Activated naive CD4-positive, alpha-beta T cell treated with anti-CD3 and anti-CD28 coated beads, Interleukin-2, amount 50 U/mL, for 16 hours (primary cell): ENCODE measurements around the gene SARNP.
"Not testable (repeated sequence)": the region's sequence is repeated elsewhere in the genome, so short reads cannot be mapped to it uniquely, and the experiment has no call there.

Source experiments
- DNase-seq: peaks from one replicate; pipeline ENCODE4 v3.0.0-alpha.2; 2020

The SARNP gene

GRCh38 chr12:55817345-55818139 is at the start of gene SARNP, which contains the start of gene ORMDL2:
SARNP (minus strand) TSS chr12:55817724; CDS start chr12:55817701, 23 bp downstream.
ORMDL2 (plus strand) TSS chr12:55818041; CDS start chr12:55819000, 959 bp downstream.
- DNase-seq, result peak; percentile 94

GRCh38 chr12:55866454-55867004 is 49.0 kb upstream of the SARNP start:
- DNase-seq, result not testable (repeated sequence)

GRCh38 chr12:55865327-55865726 is 47.8 kb upstream of the SARNP start:
- DNase-seq, result no peak

GRCh38 chr12:55862931-55863330 is 45.4 kb upstream of the SARNP start:
- DNase-seq, result not testable (repeated sequence)

- DNase-seq, result no peak
Measured at GRCh38 chr12:55862286-55862685, 44.8 kb upstream of the SARNP start.

GRCh38 chr12:55861871-55862270 is 44.3 kb upstream of the SARNP start:
- DNase-seq, result no peak

- no peak for DNase-seq
Measured at GRCh38 chr12:55861396-55861795, 43.9 kb upstream of the SARNP start.

GRCh38 chr12:55852740-55853139 is 35.2 kb upstream of the SARNP start:
- no peak for DNase-seq

GRCh38 chr12:55850893-55851292 is 33.4 kb upstream of the SARNP start:
- no peak for DNase-seq

- DNase-seq, result no peak
Measured at GRCh38 chr12:55850401-55850800, 32.9 kb upstream of the SARNP start.

- DNase-seq, result no peak
Measured at GRCh38 chr12:55849616-55850343, 32.3 kb upstream of the SARNP start.

- no peak for DNase-seq
Measured at GRCh38 chr12:55847603-55848291, 30.2 kb upstream of the SARNP start.

GRCh38 chr12:55847033-55847432 is 29.5 kb upstream of the SARNP start:
- DNase-seq, result no peak

- no peak for DNase-seq
Measured at GRCh38 chr12:55845785-55846496, 28.4 kb upstream of the SARNP start.

GRCh38 chr12:55845361-55845760 is 27.8 kb upstream of the SARNP start:
- no peak for DNase-seq

GRCh38 chr12:55844961-55845360 is 27.4 kb upstream of the SARNP start:
- DNase-seq, result no peak

GRCh38 chr12:55843431-55843830 is 25.9 kb upstream of the SARNP start:
- DNase-seq, result no peak

GRCh38 chr12:55842681-55843429 is 25.3 kb upstream of the SARNP start, which contains the start of gene MMP19:
MMP19 (minus strand) TSS chr12:55842936; CDS start chr12:55842830, 106 bp downstream.
- no peak for DNase-seq

GRCh38 chr12:55840581-55841351 is 23.2 kb upstream of the SARNP start:
- no peak for DNase-seq

GRCh38 chr12:55839345-55840140 is 22.0 kb upstream of the SARNP start:
- DNase-seq, result no peak
